A549 (cell line): ENCODE results near the gene CUX1. TPM values are rescaled to one million over a fixed set of nuclear protein-coding genes. Genes with fewer than 3 reads are reported as not detected.

Source experiments
- ATAC-seq, 2 experiments: fragments of 200-7000 bp in 1 of 2; fragments of >200 bp in 1 of 2; cut with Nextera tagmentation in 1 of 2; cut with Tn5 transposase in 1 of 2; 3 replicates each; pipeline versions ENCODE4 v1.8.0 to v1.9.1; 2018 to 2020; ENCODE audit warnings: mild to moderate bottlenecking in 1 of 2, moderate library complexity in 1 of 2
- CTCF ChIA-PET: fragments of 300-600 bp; sonication (Branson Sonifier 250); formaldehyde crosslinking; extraction: SDS; loops from one replicate; lab custom pipeline; 2021; ENCODE audit warnings: antibody characterized with exemption, inconsistent platforms; lab: Yijun Ruan, JAX
- POLR2A ChIA-PET: fragments of 350-600 bp; formaldehyde crosslinking; extraction: SDS; loops from one replicate; lab custom pipeline; 2021; ENCODE audit warnings: antibody characterized with exemption, inconsistent platforms; lab: Yijun Ruan, JAX
- DNase-seq, 2 experiments: peaks; one replicate each; pipeline versions ENCODE4 v3.0.0 to v3.0.0-alpha.2; 2011 to 2016; ENCODE audit warnings: low read depth in 1 of 2, low spot score in 1 of 2
- FAIRE-seq: peaks from 2 replicates; lab custom pipeline; 2011; peaks lifted over from hg19 to GRCh38; lab: Jason Lieb, UNC
- H3K27ac ChIP-seq, 2 experiments: fragments of >200 bp; sonication (Bioruptor Twin); formaldehyde crosslinking; 3 replicates each; pipeline ENCODE4 v1.5.1; 2016 to 2017
- H3K4me1 ChIP-seq: fragments of >200 bp; sonication (Bioruptor Twin); formaldehyde crosslinking; 3 replicates; pipeline ENCODE4 v1.6.1; 2016
- H3K4me2 ChIP-seq: fragments of >200 bp; sonication (Bioruptor Twin); formaldehyde crosslinking; 3 replicates; pipeline ENCODE4 v1.6.1; 2016
- H3K4me3 ChIP-seq: fragments of >200 bp; sonication (Bioruptor Twin); formaldehyde crosslinking; 3 replicates; pipeline ENCODE4 v1.5.1; 2016
- H3K9me3 ChIP-seq: fragments of >200 bp; sonication (Bioruptor Twin); formaldehyde crosslinking; 3 replicates; pipeline ENCODE4 v1.6.1; 2016
- CEBPB ChIP-seq, 2 experiments: fragments of >200 bp in 1 of 2; sonication (Bioruptor Twin) in 1 of 2; formaldehyde crosslinking in 1 of 2; IDR thresholded peaks; 2 replicates each; pipeline ENCODE4 v1.6.1; 2012 to 2016
- E2F6 ChIP-seq: IDR thresholded peaks from 2 replicates; pipeline ENCODE4 v1.6.1; 2012; ENCODE audit warnings: low read depth, borderline replicate concordance
- EHMT2 ChIP-seq: fragments of 200-600 bp; sonication (generic); IDR thresholded peaks from 2 replicates; pipeline ENCODE4 v1.6.1; 2016; ENCODE audit warnings: antibody characterized with exemption, low read depth, mild to moderate bottlenecking, moderate library complexity
- EP300 ChIP-seq, 2 experiments: fragments of >200 bp; sonication (Bioruptor Twin); formaldehyde crosslinking; IDR thresholded peaks; 2 replicates in 1 of 2; 3 replicates in 1 of 2; pipeline ENCODE4 v1.6.1; 2016 to 2017
- HDAC2 ChIP-seq: fragments of 200-600 bp; sonication (generic); IDR thresholded peaks from 2 replicates; pipeline ENCODE4 v1.6.1; 2016
- HEYL ChIP-seq: fragments of 250-450 bp; sonication (Bioruptor Pico); IDR thresholded peaks from 2 replicates; pipeline ENCODE4 v1.8.0; 2021; ENCODE audit warnings: mild to moderate bottlenecking, moderate library complexity
- HMGXB4 ChIP-seq: fragments of 250-450 bp; sonication (Bioruptor Pico); IDR thresholded peaks from 2 replicates; pipeline ENCODE4 v1.5.0; 2021; ENCODE audit warnings: mild to moderate bottlenecking, moderate library complexity, borderline replicate concordance
- HOXA7 ChIP-seq: fragments of 250-450 bp; sonication (Bioruptor Pico); IDR thresholded peaks from 2 replicates; pipeline ENCODE4 v1.5.0; 2020; ENCODE audit warnings: mild to moderate bottlenecking, moderate library complexity
- JUN ChIP-seq, 2 experiments: fragments of >200 bp; sonication (Bioruptor Twin); formaldehyde crosslinking; IDR thresholded peaks; 2 replicates in 1 of 2; 3 replicates in 1 of 2; pipeline ENCODE4 v1.6.1; 2016 to 2017
- JUNB ChIP-seq: fragments of >200 bp; sonication (Bioruptor Twin); formaldehyde crosslinking; IDR thresholded peaks from 2 replicates; pipeline ENCODE4 v1.6.1; 2016
- KDM1A ChIP-seq: fragments of 200-600 bp; sonication (generic); IDR thresholded peaks from 2 replicates; pipeline ENCODE4 v1.6.1; 2016; ENCODE audit warnings: low read depth, mild to moderate bottlenecking
- POLR2A ChIP-seq: IDR thresholded peaks from 2 replicates; pipeline ENCODE4 v1.6.1; 2012; ENCODE audit warnings: mild to moderate bottlenecking, low read length
- SREBF2 ChIP-seq: fragments of 450-650 bp; IDR thresholded peaks from 2 replicates; pipeline ENCODE4 v1.6.1; 2014; ENCODE audit warnings: mild to moderate bottlenecking, moderate library complexity
- TP53 ChIP-seq: fragments of 250-450 bp; sonication (Bioruptor Pico); IDR thresholded peaks from 2 replicates; pipeline ENCODE4 v1.5.0; 2021; ENCODE audit warnings: mild to moderate bottlenecking, moderate library complexity
- USF2 ChIP-seq: fragments of 450-650 bp; IDR thresholded peaks from 2 replicates; pipeline ENCODE4 v1.6.1; 2014; ENCODE audit warnings: antibody characterized with exemption
- ZFP36 ChIP-seq: fragments of 450-650 bp; IDR thresholded peaks from 2 replicates; pipeline ENCODE4 v1.6.1; 2014; ENCODE audit warnings: borderline replicate concordance; ENCODE audit not compliant: partially characterized antibody
- WGBS: methylation state at CpG from one replicate; pipeline ENCODE4 v1.1.6; 2017; ENCODE audit errors: missing lambda C conversion rate; 5-methylcytosine and 5-hydroxymethylcytosine counted together
- polyA plus RNA-seq, 4 experiments: library from polyadenylated mRNA; depleted of rRNA in 3 of 4; stranded (reverse); fragments of >200 nt; fragmentation: RNase III in 1 of 4; extraction: RNeasy Plus Mini Kit Qiagen cat#74134 plus additional on column Dnase treatment in 1 of 4; gene quantifications; 2 replicates in 3 of 4; 3 replicates in 1 of 4; pipeline ENCODE4 v1.2.3, GENCODE V29; 2011 to 2017
- TF ChIP-seq, protein P1 (sequence below): fragments of 150-350 bp; IDR thresholded peaks from 2 replicates; pipeline ENCODE4 v1.6.1; 2014; ENCODE audit warnings: low read depth, mild to moderate bottlenecking, low read length
- TF ChIP-seq, protein P2 (sequence below): fragments of >200 bp; sonication (Bioruptor Twin); formaldehyde crosslinking; IDR thresholded peaks from 2 replicates; pipeline ENCODE4 v1.6.1; 2016
- TF ChIP-seq, protein P3 (sequence below): fragments of 200-600 bp; sonication (generic); IDR thresholded peaks from 2 replicates; pipeline ENCODE4 v1.6.1; 2016; ENCODE audit warnings: antibody characterized with exemption, mild to moderate bottlenecking, moderate library complexity

Gene CUX1
- polyA plus RNA-seq, 2 of the 4 experiments (the other 2 are of a cell fraction): 32.7 to 33.4 TPM

DNA sequence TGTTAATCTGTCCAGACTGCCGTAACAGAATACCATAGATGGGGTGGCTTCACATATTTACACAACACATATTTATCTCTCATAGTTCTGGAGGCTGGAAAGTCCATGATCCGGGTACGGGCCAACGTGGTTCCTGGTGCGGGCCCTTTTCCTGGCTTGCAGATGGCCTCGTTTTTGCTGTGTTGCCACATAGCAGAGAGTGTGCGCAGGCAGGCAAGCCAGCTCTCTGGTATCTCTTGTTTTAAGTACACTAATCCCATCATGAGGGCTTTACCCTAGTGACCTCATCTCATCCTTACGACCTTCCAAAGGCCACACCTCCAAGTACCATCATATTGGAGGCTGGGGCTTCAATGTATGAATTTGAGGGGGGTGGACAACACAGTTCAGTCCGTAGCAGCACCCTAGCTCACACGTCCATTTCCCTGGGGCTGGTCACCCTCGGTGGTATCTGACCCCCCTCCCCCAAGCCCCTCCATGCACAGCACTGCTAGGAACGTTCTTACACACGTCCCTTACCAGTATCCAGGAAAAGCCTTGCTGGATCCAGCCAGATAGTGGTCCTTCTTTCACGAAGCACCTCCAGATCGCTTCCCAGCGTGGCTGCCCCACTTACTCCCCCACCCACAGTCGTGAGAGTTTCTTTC is 21.5 kb downstream of the CUX1 start (continued):
- TF ChIP-seq E2F6: no peak
- TF ChIP-seq JUNB: no peak

GRCh38 chr7:101841328-101841727 is 23.9 kb downstream of the CUX1 start:
- Histone ChIP-seq H3K4me1 (peaks cover 6% of the 10 kb centered on the region; the same call in 1 of the 3 replicates), H3K4me2 (no peak overlapping the region), H3K27ac (no peak overlapping the region), H3K9me3 (peaks cover 18% of the 10 kb centered on the region), H3K4me3 (no peak overlapping the region)
- DNase-seq (no peak), ATAC-seq (no peak), FAIRE-seq (no peak)
- CTCF ChIA-PET: interaction anchor here (1.8 kb wide), 1 partner anchor 15 kb away, joined by 6 read pairs; no protein-coding TSS in a partner anchor
- TF ChIP-seq HDAC2 (no peak), CEBPB (IDR thresholded peaks at IDR 0.05) (no peak), TP53 (CRISPR knock-in tag) (no peak), EP300 (IDR thresholded peaks at IDR 0.05) (no peak), POLR2A (no peak), HMGXB4 (CRISPR knock-in tag) (no peak), ZFP36 (no peak), HOXA7 (CRISPR knock-in tag) (no peak)
- TF ChIP-seq, protein P1, sequence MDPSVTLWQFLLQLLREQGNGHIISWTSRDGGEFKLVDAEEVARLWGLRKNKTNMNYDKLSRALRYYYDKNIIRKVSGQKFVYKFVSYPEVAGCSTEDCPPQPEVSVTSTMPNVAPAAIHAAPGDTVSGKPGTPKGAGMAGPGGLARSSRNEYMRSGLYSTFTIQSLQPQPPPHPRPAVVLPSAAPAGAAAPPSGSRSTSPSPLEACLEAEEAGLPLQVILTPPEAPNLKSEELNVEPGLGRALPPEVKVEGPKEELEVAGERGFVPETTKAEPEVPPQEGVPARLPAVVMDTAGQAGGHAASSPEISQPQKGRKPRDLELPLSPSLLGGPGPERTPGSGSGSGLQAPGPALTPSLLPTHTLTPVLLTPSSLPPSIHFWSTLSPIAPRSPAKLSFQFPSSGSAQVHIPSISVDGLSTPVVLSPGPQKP: no peak
- TF ChIP-seq, protein P2, sequence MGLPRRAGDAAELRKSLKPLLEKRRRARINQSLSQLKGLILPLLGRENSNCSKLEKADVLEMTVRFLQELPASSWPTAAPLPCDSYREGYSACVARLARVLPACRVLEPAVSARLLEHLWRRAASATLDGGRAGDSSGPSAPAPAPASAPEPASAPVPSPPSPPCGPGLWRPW: no peak
- POLR2A ChIA-PET: no interaction called here
- WGBS: 80% methylated on average over 3 of the region's 3 CpGs

- DNase-seq (no peak), ATAC-seq (no peak), FAIRE-seq (no peak)
- H3K4me1 ChIP-seq: peaks cover 6% of the 10 kb centered on the region; the same call in 1 of the 3 replicates
- whole genome bisulfite sequencing: 96% methylated on average over 9 of the region's 13 CpGs
- ChIA-PET POLR2A (no interaction called here), CTCF (interaction anchor here (0.6 to 0.9 kb wide), 3 partner anchors 12 to 349 kb away, joined by 3 to 4 read pairs (median 3); no protein-coding TSS in a partner anchor)
- H3K4me2 ChIP-seq: no peak overlapping the region
- TF ChIP-seq, protein P3, sequence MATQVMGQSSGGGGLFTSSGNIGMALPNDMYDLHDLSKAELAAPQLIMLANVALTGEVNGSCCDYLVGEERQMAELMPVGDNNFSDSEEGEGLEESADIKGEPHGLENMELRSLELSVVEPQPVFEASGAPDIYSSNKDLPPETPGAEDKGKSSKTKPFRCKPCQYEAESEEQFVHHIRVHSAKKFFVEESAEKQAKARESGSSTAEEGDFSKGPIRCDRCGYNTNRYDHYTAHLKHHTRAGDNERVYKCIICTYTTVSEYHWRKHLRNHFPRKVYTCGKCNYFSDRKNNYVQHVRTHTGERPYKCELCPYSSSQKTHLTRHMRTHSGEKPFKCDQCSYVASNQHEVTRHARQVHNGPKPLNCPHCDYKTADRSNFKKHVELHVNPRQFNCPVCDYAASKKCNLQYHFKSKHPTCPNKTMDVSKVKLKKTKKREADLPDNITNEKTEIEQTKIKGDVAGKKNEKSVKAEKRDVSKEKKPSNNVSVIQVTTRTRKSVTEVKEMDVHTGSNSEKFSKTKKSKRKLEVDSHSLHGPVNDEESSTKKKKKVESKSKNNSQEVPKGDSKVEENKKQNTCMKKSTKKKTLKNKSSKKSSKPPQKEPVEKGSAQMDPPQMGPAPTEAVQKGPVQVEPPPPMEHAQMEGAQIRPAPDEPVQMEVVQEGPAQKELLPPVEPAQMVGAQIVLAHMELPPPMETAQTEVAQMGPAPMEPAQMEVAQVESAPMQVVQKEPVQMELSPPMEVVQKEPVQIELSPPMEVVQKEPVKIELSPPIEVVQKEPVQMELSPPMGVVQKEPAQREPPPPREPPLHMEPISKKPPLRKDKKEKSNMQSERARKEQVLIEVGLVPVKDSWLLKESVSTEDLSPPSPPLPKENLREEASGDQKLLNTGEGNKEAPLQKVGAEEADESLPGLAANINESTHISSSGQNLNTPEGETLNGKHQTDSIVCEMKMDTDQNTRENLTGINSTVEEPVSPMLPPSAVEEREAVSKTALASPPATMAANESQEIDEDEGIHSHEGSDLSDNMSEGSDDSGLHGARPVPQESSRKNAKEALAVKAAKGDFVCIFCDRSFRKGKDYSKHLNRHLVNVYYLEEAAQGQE: no peak
- TF ChIP-seq EHMT2 (no peak), USF2 (no peak), JUN (IDR thresholded peaks at IDR 0.05) (no peak), TP53 (CRISPR knock-in tag) (no peak), JUNB (no peak), KDM1A (no peak), HEYL (no peak), HOXA7 (CRISPR knock-in tag) (no peak), SREBF2 (no peak)
- H3K9me3 ChIP-seq: peaks cover 41% of the 10 kb centered on the region
- H3K4me3 ChIP-seq: no peak overlapping the region
- no peak overlapping the region for H3K27ac ChIP-seq
These were observed 26.2 kb downstream of the CUX1 start for GRCh38 chr7:101843293-101844271.
